Activated B cell treated with CpG ODN at 0.5 μM for 24 hours (primary cell): ENCODE measurements around the gene E2F3. TPM values are rescaled to one million over a fixed set of nuclear protein-coding genes. Genes with fewer than 3 reads are reported as not detected.

Source experiments
- ATAC-seq: fragments of 200-7000 bp; cut with Tn5 transposase; one replicate; pipeline ENCODE4 v1.10.0; 2021; ENCODE audit warnings: low read depth, mild to moderate bottlenecking, moderate library complexity
- CTCF ChIA-PET: fragments of 350-600 bp; sonication (Branson Sonifier 250); formaldehyde crosslinking; loops from one replicate; lab custom pipeline; 2021; ENCODE audit warnings: antibody characterized with exemption; lab: Charles Lee
- POLR2A ChIA-PET: fragments of 350-600 bp; sonication (Branson Sonifier 250); formaldehyde crosslinking; loops from one replicate; lab custom pipeline; 2021; ENCODE audit warnings: antibody characterized with exemption; lab: Charles Lee
- DNase-seq: peaks from one replicate; pipeline ENCODE4 v3.0.0; 2022
- H3K27ac Mint-ChIP-seq: one replicate; pipeline ENCODE4 v1.8.0; 2020; ENCODE audit warnings: mixed read lengths
- H3K27me3 Mint-ChIP-seq: one replicate; pipeline ENCODE4 v1.8.0; 2021; ENCODE audit warnings: mixed read lengths
- H3K36me3 Mint-ChIP-seq: one replicate; pipeline ENCODE4 v1.8.0; 2021; ENCODE audit warnings: low read depth, mixed read lengths
- H3K4me1 Mint-ChIP-seq: one replicate; pipeline ENCODE4 v1.8.0; 2021; ENCODE audit warnings: mixed read lengths
- H3K4me3 Mint-ChIP-seq: one replicate; pipeline ENCODE4 v1.8.0; 2020; ENCODE audit warnings: mild to moderate bottlenecking, mixed read lengths
- H3K9me3 Mint-ChIP-seq: one replicate; pipeline ENCODE4 v1.8.0; 2020; ENCODE audit warnings: mixed read lengths
- CTCF ChIP-seq: fragments of 200-600 bp; IDR thresholded peaks from one replicate; pipeline ENCODE4 v1.8.0; 2022; ENCODE audit warnings: antibody characterized with exemption, mild to moderate bottlenecking
- intact Hi-C: fragments of 100-400 bp; cut with micrococcal nuclease; formaldehyde crosslinking; loops from one replicate; pipeline ENCODE4 v1.15.1; 2024
- total RNA-seq: library from RNA; stranded (reverse); gene quantifications from 2 replicates; pipeline ENCODE4 v1.2.3, GENCODE V29; 2022

The E2F3 gene
- total RNA-seq, 1 donor from 2014 or later = 15.6 TPM

GRCh38 chr6:20540683-20541082 is 139.0 kb downstream of the E2F3 start:
- peaks cover 57% of the 10 kb centered on the region for H3K36me3 Mint-ChIP-seq
- no peak for ATAC-seq
- ChIA-PET CTCF (no interaction called here), POLR2A (no interaction called here)
- H3K4me3 Mint-ChIP-seq = no peak overlapping the region
- peaks cover 7% of the 10 kb centered on the region for H3K4me1 Mint-ChIP-seq
- no peak overlapping the region for H3K27ac Mint-ChIP-seq
- DNase-seq = no peak
- H3K27me3 Mint-ChIP-seq = no peaks in the 10 kb centered on the region
- no peaks in the 10 kb centered on the region for H3K9me3 Mint-ChIP-seq
- no peak for TF ChIP-seq CTCF
- intact Hi-C loops = no loop called here

- ATAC-seq (no peak), DNase-seq (no peak)
- Mint-ChIP-seq H3K4me3 (no peak overlapping the region), H3K27ac (no peak overlapping the region), H3K9me3 (no peaks in the 10 kb centered on the region), H3K27me3 (no peaks in the 10 kb centered on the region), H3K4me1 (peaks cover 2% of the 10 kb centered on the region), H3K36me3 (peaks cover 59% of the 10 kb centered on the region)
- ChIA-PET POLR2A (interaction anchor here (0.7 kb wide), 1 partner anchor 139 kb away, joined by 3 read pairs; no protein-coding TSS in a partner anchor), CTCF (no interaction called here)
- TF ChIP-seq CTCF = no peak
- intact Hi-C loops = no loop called here
Observed at GRCh38 chr6:20541382-20541781, 139.7 kb downstream of the E2F3 start.

- H3K4me3 Mint-ChIP-seq = no peak overlapping the region
- no peak for DNase-seq
- peaks cover 63% of the 10 kb centered on the region for H3K36me3 Mint-ChIP-seq
- no peak for ATAC-seq
- H3K27me3 Mint-ChIP-seq = no peaks in the 10 kb centered on the region
- no peak overlapping the region for H3K27ac Mint-ChIP-seq
- CTCF ChIA-PET = no interaction called here
- no peak for TF ChIP-seq CTCF
- no peaks in the 10 kb centered on the region for H3K9me3 Mint-ChIP-seq
- POLR2A ChIA-PET = no interaction called here
- intact Hi-C loops = no loop called here
- H3K4me1 Mint-ChIP-seq = no peaks in the 10 kb centered on the region
Observed at GRCh38 chr6:20542927-20543602, 141.4 kb downstream of the E2F3 start.

Other genes starting within 250 kb of the E2F3 start
- 3.5 and 3.7 TPM in 2 replicates for gene MBOAT1, start 189.4 kb upstream of the E2F3 start, total RNA-seq
- gene CDKAL1, start 132.6 kb downstream of the E2F3 start, total RNA-seq = 28.7 and 31.9 TPM in 2 replicates